ENCODE measurements around the gene SH2B3.
"Not testable (repeated sequence)": the region's sequence is repeated elsewhere in the genome, so short reads cannot be mapped to it uniquely, and the experiment has no call there.

SH2B3 gene

DNA sequence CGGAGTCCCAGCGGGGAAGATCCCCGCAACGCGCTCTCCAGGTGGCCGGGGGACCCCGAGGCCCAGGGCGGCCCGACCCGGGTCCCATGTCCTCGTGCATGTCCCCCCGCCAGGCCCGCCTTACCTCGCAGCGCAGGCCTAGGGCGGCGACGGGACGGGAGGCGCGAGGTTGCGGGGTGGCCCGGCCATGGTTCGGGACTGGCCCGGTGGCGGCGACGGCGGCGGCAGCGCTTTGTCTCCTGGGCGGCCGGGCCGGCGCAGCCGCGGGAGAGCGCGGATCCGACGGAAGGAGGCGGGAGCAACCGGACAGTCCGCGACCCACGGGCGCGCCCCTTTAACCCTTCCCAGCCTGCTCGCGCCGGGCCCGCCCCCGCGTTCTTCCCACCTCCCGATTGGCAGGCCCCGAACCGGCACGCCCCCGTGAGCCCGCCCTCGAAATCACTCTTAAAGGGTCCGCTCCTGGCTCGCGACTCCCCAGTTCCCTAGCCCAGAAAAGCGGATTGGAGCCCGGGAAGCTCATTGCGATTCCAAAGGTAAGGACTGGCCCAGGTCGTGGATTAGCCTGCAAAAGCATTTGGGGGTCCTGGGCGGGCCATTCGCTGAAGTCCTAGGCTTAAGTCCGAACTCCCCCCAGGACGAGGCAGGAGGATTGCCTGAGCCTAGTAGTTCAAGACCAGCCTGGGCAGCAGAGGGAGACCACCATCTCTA is 36.8 kb upstream of the SH2B3 start, which contains the start of gene PHETA1:
PHETA1 (minus strand) TSS at position 308 of the 708 bp plus-strand sequence. CDS start 5,668 bp downstream, outside the sequence.
- no peak for TF ChIP-seq CTCF (conservative IDR thresholded peaks at IDR 0.05; ENCODE audit: control insufficient read depth, insufficient read depth, low read depth, low read length)
- peak; percentile 74 for DNase-seq (ENCODE audit: low read depth)
- H3K4me3 ChIP-seq (ENCODE audit: control insufficient read depth, low read depth, low read length), result peak within 1 kb of the TSS; percentile 73

DNA sequence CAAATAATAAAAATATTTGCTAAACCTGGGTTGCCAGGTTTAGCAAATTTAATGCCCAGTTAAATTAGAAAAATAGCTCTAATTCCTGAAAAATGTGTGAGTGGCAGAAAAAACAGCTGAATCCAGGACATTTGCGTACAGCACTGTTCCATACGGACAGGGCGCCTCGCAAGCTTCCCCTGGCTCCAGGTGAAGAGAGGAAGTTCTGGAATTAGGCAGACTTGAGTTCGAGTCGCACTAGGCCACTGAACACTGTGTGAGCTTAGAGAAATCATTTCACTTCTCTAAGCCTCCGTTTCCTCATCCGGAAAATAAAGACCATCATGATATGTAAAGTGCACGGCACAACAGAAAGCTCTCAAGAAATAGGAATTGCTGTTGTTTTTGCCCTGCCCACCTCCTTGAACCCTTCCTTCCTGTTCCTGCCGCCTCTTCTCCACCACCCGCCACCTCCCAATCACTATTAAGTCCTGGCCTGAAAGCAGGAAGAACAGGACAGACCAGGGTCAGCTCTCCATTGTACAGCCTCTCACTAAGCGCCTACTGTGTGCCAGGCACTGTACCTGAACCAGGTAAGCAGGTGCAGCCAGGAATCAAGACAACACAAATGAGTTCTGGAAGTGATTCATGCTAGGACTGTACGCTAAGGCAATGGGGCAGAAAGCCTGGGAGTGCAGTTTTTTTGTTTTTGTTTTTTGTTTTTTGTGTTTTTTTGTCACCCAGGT is 36.1 kb upstream of the SH2B3 start:
- no peak for TF ChIP-seq CTCF (conservative IDR thresholded peaks at IDR 0.05; ENCODE audit: control insufficient read depth, insufficient read depth, low read depth, low read length)
- no peak for DNase-seq (ENCODE audit: low read depth)
- peak overlapping the region; percentile 73 for H3K4me3 ChIP-seq (ENCODE audit: control insufficient read depth, low read depth, low read length)

GRCh38 chr12:111373231-111373630 is 32.5 kb upstream of the SH2B3 start:
- not testable (repeated sequence) for DNase-seq (ENCODE audit: low read depth); H3K4me3 ChIP-seq (ENCODE audit: control insufficient read depth, low read depth, low read length)

- no peak for TF ChIP-seq CTCF (conservative IDR thresholded peaks at IDR 0.05; ENCODE audit: control insufficient read depth, insufficient read depth, low read depth, low read length)
- no peak for DNase-seq (ENCODE audit: low read depth)
- H3K4me3 ChIP-seq (ENCODE audit: control insufficient read depth, low read depth, low read length), result no peak overlapping the region
These were observed 28.3 kb upstream of the SH2B3 start for GRCh38 chr12:111377440-111377839.

DNA sequence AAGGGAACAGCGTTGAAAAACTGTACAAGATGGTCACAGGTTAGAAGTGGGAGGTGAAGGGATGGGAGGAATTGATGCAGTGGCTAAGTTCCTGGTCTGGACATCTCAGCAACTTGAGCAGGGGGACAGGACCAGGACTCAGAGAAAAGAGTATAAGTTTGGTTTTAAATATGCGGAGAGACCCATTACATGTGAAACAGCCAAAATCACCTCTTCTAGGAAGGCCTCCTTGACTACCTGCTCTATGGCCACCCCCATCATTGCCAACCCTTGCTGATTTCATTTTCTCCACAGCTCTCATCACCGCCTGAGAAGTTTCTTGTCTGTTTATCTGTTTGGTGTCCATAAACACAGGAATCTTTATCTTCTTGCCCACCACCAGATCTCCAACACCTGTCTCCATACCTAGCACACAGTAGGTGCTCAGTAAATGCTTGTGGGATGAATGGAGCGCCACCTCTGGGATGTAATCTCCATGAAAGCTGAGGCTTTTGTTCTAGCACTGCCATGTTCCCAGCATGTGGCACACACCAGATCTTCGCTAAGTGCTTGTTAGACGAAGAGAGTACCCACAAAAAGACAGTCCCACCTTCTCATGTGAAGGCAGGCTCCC is 25.7 kb upstream of the SH2B3 start:
- DNase-seq (ENCODE audit: low read depth), result no peak
- no peak overlapping the region for H3K4me3 ChIP-seq (ENCODE audit: control insufficient read depth, low read depth, low read length)
- TF ChIP-seq CTCF (conservative IDR thresholded peaks at IDR 0.05; ENCODE audit: control insufficient read depth, insufficient read depth, low read depth, low read length), result no peak

DNA sequence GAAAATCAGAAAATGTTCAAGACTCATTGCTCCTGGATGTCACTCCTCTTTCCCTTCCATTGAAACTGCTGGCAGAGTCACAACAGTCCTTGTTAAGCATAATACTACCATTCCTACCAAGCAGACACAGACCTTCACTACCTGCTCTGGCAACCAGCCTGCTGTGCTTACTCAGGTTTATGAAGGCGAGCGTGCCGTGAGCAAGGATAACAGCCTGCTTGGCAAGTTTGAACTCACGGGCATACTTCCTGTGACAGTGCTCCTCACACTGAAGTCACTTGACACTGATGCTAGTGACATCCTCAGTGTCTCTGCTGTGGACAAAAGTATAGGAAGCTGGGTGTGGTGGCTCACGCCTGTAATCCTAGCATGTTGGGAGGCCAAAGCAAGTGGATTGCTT is 21.1 kb upstream of the SH2B3 start:
- DNase-seq (ENCODE audit: low read depth), result no peak
- H3K4me3 ChIP-seq (ENCODE audit: control insufficient read depth, low read depth, low read length), result no peak overlapping the region
- TF ChIP-seq CTCF (conservative IDR thresholded peaks at IDR 0.05; ENCODE audit: control insufficient read depth, insufficient read depth, low read depth, low read length), result no peak

GRCh38 chr12:111386885-111387284 is 18.8 kb upstream of the SH2B3 start:
- TF ChIP-seq CTCF (conservative IDR thresholded peaks at IDR 0.05; ENCODE audit: control insufficient read depth, insufficient read depth, low read depth, low read length), result no peak
- no peak overlapping the region for H3K4me3 ChIP-seq (ENCODE audit: control insufficient read depth, low read depth, low read length)
- DNase-seq (ENCODE audit: low read depth), result no peak
